Fibroblast of the aortic adventitia (primary cell): ENCODE data around the gene ONECUT2. TPM values are rescaled to one million over a fixed set of nuclear protein-coding genes. Genes with fewer than 3 reads are reported as not detected.

ENCODE experiments used
- DNase-seq: peaks from one replicate; pipeline ENCODE4 v3.0.0-alpha.2; 2010; ENCODE audit warnings: low read depth
- H3K4me3 ChIP-seq: 2 replicates; pipeline ENCODE4 v1.5.1; 2011; ENCODE audit warnings: low read depth, mild to moderate bottlenecking, control low read depth, low read length, moderate library complexity
- CTCF ChIP-seq: IDR thresholded peaks from 2 replicates; pipeline ENCODE4 v1.5.1; 2011; ENCODE audit warnings: mild to moderate bottlenecking, low read length, control low read depth, inconsistent platforms; ENCODE audit not compliant: insufficient read depth
- total RNA-seq: library from RNA; depleted of rRNA; stranded (reverse); fragments of >200 nt; gene quantifications from 2 replicates; pipeline ENCODE4 v1.2.3, GENCODE V29; 2012; ENCODE audit warnings: low replicate concordance

Gene ONECUT2
- total RNA-seq, 1 donor = under 0.01 TPM

DNA sequence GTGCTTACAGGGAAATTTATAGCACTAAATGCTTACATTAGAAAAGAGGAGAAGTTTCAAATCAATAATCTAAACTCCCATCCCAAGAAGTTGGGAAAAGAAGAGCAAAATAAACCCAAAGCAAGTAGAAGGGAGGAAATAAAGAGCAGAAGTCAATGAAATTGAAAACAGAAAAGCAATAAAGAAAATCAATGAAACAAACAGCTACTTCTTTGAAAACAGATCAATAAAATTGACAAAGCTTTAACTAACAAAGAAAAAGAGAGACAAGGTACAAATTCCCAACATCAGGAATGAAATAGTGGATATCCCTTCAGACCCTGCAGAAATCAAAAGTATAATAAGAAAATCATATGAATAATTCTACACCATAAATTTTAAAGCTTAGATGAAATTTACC is 25.5 kb upstream of the ONECUT2 start:
- DNase-seq = no peak

DNA sequence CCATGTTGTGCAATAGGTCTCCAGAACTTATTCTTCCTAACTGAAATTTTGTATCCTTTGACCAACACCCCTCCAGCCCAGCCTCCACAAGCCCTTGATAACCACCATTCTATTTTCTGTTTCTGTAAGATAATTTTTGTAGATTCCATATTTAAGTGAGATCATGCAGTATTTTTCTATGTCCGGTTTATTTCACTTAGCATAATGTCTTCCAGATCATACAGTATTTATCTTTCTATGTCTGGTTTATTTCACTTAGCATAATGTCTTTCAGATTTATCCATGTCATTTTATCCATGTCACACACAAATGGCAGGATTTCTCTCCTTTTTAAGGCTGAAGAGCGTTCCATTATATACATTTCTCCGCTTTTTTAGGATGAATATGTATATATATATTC is 24.4 kb upstream of the ONECUT2 start:
- no peak for DNase-seq
- TF ChIP-seq CTCF = no peak
- no peak overlapping the region for H3K4me3 ChIP-seq

More for the DNA sequence above, 25.5 kb upstream of the ONECUT2 start:
- no peak for TF ChIP-seq CTCF
- no peak overlapping the region for H3K4me3 ChIP-seq

DNA sequence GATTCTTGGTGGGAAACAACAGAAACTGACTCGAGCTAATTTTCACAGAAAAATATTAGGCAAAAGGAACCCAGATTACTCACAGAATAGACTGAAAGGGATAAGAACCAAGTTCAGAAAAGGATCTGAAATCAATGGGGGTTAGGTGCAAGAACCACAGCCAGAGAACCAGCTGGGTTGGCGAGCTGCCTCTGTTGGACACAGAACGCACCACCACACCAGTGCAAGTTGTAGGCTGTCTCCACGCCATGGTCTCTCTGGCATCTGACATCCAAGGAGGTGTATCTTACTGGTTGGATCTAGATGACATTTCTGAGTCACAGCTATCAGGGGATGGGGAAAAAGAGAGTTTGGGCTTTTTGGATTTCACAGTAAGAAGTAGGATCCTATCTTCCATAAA is 18.6 kb upstream of the ONECUT2 start:
- DNase-seq = no peak
- no peak for TF ChIP-seq CTCF
- no peak overlapping the region for H3K4me3 ChIP-seq

- no peak for TF ChIP-seq CTCF
- no peak for DNase-seq
- H3K4me3 ChIP-seq = no peak overlapping the region
These were observed 12.8 kb upstream of the ONECUT2 start for GRCh38 chr18:57422313-57422872.

GRCh38 chr18:57423821-57424220 is 11.4 kb upstream of the ONECUT2 start:
- no peak overlapping the region for H3K4me3 ChIP-seq
- no peak for TF ChIP-seq CTCF
- DNase-seq = no peak

- no peak for TF ChIP-seq CTCF
These were observed 10.1 kb upstream of the ONECUT2 start for GRCh38 chr18:57425096-57425495.

DNA sequence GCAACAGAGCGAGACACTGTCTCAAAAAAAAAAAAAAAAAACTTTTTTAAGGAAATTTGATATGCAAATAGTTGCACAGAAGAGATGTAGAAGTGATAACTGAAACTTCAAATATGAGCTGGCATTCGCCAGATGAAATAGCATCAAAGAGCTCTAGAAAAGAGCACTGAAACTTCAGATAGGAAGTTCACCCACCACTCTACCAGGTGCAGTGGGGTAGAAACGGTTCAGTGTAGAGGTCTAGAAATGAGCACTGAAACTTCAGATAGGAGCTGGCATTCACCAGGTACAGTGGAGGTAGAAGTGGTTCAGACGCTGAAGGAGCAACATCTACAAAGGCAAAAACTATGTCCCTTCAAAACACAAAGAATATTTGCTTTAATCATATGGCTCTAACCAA is 9.0 kb upstream of the ONECUT2 start:
- no peak for DNase-seq
- no peak overlapping the region for H3K4me3 ChIP-seq
- TF ChIP-seq CTCF = no peak

More at GRCh38 chr18:57425096-57425495, 10.1 kb upstream of the ONECUT2 start:
- no peak for DNase-seq
- no peak overlapping the region for H3K4me3 ChIP-seq
